ENCODE data around the gene IL3RA.
"Not testable (repeated sequence)": the region's sequence is repeated elsewhere in the genome, so short reads cannot be mapped to it uniquely, and the experiment has no call there.

IL3RA gene

DNA sequence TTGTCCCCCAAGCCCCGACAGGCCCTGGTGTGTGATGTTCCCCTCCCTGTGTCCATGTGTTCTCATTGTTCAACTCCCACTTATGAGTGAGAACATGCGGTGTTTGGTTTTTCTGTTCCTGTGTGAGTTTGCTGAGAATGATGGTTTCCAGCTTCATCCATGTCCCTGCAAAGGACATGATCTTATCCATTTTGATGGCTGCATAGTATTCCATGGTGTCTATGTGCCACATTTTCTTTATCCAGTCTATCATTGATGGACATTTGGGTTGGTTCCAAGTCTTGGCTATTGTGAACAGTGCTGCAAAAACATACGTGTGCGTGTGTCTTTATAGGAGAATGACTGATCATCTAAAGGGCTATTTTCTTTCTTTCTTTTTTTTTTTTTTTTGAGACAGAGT lies 4.2 kb upstream of the IL3RA start:
- DNase-seq, result not testable (repeated sequence)

DNA sequence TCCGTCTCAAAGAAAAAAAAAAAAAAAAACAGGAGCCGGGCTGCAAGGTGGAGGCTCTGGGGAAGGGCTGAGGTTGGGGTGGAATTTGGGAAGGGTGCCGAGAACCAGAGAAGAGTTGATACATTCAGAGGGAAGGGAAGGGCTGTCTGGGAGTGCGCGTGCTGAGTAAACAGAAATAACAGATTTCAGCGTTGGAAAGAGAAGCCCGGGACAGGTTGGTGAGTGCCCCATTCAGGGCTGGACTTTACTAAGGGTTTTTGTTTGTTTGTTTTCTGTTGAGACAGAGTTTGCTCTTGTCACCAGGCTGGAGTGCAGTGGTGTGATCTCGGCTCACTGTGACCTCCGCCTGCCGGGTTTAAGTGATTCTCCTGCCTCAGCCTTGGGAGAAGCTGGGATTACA lies 1.7 kb upstream of the IL3RA start:
- no peak for DNase-seq

- DNase-seq, result no peak
Observed at GRCh38 chrX:1336948-1337779, 579 bp downstream of the IL3RA start.

DNA sequence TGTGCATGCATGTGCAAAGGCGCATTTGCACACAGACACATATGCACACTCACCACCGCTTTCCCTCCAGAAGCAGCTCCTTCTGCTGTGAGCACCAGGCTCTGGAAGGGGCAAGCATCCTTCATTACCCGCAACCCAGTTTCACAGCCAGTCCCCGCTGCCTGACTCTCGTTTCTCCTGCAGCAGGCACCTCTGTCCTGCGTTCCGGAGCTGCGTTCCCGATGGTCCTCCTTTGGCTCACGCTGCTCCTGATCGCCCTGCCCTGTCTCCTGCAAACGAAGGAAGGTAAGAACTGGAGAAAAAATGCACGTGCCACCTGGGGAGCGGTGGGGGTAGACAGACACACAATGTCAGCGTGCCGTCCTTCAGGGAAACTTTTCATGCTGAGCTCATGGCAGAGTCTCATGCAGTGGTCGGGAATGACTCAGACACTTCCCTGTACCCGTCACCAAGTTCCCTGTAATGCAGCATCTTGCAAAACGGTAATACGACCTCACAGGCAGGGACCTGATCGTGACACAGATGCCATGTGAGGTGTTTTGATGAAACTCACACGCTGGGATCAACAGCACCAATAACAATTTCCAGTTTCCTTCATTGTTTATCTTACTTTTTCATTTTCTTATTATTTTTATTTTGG lies 5.1 kb downstream of the IL3RA start:
- no peak for DNase-seq

- not testable (repeated sequence) for DNase-seq
Observed at GRCh38 chrX:1349606-1350005, 13.0 kb downstream of the IL3RA start.

DNA sequence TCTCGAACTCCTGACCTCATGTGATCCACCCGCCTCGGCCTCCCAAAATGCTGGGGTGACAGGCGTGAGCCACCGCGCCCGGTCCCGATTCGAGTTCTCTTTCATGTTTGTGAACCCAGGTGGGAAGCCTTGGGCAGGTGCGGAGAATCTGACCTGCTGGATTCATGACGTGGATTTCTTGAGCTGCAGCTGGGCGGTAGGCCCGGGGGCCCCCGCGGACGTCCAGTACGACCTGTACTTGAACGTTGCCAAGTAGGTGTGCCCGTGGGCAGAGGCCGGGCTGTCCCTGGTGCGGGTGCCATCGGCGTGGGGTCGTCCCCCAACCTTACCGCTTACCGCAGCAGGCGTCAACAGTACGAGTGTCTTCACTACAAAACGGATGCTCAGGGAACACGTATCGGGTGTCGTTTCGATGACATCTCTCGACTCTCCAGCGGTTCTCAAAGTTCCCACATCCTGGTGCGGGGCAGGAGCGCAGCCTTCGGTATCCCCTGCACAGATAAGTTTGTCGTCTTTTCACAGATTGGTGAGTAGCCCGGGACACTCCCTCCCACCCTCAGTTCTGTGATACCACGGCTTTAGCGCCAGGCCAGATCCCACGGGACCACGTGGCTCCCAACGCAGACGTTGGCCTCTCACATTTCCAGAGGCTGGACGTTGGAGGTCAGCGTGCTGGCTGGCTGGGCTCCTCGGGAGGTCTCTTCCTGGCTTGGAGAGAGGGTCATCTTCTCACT lies 15.6 kb downstream of the IL3RA start:
- no peak for DNase-seq

DNA sequence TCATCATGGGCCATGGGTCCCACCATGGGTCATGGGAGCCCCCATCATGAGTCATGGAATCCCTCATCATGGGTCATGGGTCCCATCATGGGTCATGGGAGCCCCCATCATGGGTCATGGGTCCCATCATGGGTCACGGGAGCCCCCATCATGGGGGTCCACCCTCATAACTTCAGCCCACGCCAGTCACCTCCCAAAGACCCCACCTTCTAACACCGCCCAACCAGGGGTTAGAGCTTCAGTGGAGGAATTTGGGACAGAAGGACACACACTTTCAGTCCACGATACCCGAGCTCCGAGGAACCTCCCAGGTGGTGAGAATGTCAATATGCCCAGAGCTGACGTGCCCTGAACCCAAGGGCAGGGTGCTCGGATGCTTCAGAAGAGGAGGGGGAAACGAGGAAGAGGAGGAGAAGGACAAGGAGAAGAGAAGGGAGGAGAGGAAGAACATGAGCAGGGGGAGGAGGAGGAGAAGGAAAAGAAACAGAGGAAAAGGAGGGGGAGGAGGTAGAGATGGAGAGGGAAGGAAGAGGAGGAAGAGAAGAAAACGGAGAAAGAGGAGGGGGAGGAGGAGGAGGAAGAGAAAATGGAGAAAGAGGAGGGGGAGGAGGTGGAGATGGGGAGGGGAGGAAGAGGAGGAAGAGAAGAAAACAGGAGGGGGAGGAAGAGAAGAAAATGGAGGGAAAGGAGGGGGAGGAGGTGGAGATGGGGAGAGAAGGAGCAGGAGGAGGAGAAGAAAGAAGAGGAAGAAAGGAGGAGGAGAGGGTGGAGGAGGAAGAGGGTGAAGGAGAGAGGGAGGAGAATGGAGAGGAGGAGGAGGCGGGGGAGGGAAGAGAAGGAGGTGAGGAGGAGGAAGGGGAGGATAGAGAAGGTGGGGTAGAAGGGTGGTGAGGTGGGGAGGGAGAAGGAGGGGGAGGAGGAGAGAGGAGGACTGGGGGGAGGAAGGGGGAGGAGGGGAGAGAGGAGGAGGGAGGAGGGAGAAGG lies 17.7 kb downstream of the IL3RA start:
- DNase-seq, result no peak

GRCh38 chrX:1355131-1356046 lies 18.8 kb downstream of the IL3RA start:
- DNase-seq, result no peak

DNA sequence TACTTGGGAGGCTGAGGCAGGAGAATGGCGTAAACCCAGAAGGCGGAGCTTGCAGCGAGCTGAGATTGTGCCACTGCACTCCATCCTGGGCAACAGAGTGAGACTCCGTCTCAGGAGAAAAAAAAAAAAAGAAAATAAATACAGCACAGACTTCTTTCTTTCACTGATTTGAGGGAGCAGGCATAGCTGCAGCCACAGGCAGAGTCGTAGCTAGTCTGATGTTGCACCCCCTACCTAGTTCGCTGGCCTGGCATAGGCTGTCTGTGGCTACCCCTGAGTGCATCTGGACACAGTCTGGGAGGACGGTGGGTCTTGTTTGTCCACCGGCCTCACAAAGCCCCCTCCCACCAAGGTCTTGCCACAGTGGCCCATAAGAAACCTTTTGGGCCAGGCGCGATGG lies 21.4 kb downstream of the IL3RA start:
- DNase-seq, result no peak

GRCh38 chrX:1358793-1359476 lies 22.4 kb downstream of the IL3RA start:
- no peak for DNase-seq

DNA sequence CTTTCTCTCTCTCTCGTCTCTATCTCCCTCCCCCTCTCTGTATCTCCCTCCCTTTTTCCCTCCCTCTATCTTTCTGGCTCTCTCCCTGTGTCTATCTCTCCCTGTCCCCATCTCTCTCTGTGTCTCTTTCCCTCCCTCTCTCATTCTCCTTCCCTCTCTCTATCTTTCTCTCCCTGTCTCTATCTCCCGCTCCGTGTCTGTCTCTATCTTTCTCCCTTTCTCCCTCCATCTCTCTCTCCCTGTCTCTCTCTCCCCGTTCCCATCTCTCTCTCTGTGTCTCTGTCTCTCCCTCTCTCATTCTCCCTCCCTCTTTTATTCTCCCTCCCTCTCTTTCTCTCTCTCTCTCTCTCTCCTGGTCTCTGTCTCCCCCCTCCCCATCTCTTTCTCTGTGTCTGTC lies 22.9 kb downstream of the IL3RA start:
- DNase-seq, result no peak

GRCh38 chrX:1360171-1360570 lies 23.6 kb downstream of the IL3RA start:
- no peak for DNase-seq

- no peak for DNase-seq
Observed at GRCh38 chrX:1361275-1361674, 24.7 kb downstream of the IL3RA start.

DNA sequence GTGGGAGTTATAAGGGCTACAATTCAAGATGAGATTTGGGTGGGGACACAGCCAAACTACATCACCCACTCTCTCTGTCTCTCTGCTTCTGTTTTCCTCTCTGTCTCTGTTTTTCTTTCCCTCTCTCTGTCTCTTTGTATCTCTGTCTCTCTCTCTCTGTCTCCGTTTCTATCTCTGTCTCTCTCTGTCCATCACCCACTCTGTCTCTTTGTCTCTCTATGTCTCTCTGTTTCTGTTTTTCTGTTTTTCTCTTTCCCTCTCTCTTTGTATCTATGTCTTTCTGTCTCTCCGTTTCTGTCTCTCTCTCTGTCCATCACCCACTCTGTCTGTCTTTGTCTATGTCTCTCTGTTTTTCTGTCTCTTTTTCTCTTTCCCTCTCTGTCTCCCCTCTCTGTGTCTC lies 25.3 kb downstream of the IL3RA start:
- no peak for DNase-seq

DNA sequence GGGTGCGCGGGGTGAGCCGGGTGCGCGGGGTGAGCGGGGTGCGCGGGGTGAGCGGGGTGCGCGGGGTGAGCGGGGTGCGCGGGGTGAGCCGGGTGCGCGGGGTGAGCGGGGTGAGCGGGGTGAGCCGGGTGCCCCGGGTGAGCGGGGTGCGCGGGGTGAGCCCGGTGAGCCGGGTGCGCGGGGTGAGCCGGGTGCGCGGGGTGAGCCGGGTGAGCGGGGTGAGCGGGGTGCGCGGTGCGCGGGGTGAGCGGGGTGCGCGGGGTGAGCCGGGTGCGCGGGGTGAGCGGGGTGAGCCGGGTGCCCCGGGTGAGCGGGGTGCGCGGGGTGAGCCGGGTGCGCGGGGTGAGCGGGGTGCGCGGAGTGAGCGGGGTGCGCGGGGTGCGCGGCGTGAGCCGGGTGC lies 29.8 kb downstream of the IL3RA start:
- DNase-seq, result not testable (repeated sequence)

- no peak for DNase-seq
Observed at GRCh38 chrX:1368385-1368698, 31.8 kb downstream of the IL3RA start.

DNA sequence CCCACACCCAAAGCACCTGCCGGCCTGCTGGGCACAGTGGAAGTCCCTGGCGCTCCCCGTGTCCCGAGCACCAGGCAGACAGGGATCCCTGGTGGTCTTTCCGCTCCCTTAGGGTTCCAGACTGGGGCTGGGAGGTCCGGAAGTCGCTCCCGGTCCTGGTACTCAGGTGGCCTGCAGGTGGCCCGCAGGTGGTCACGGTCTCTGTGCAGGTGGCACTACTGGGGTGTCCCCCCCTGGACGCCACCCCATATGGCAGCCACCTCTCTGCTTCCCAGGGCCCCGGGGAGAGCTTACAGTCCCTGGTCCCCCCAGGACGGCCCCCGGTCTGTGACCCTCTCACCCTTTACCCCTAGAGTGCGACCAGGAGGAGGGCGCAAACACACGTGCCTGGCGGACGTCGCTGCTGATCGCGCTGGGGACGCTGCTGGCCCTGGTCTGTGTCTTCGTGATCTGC lies 41.7 kb downstream of the IL3RA start:
- DNase-seq, result no peak

- DNase-seq, result no peak
Observed at GRCh38 chrX:1380672-1381233, 44.2 kb downstream of the IL3RA start.

GRCh38 chrX:1384658-1385252 lies 48.2 kb downstream of the IL3RA start:
- DNase-seq, result no peak

Data from activated gamma-delta T cell (primary cell).